IMR-90 (cell line): ENCODE results near the gene SCAANT1. TPM values are rescaled to one million over a fixed set of nuclear protein-coding genes. Genes with fewer than 3 reads are reported as not detected.

Experiments
- ATAC-seq: fragments of 200-7000 bp; cut with Tn5 transposase; 2 replicates; pipeline ENCODE4 v1.9.1; 2020; ENCODE audit warnings: low read depth, mild to moderate bottlenecking, moderate library complexity
- BruUV-seq: library from RNA; stranded (reverse); fragments of 400-500 nt; replicated peaks from 2 replicates; lab custom pipeline; 2021; lab: Mats Ljungman, UMichigan
- CTCF ChIA-PET: fragments of 300-600 bp; formaldehyde crosslinking; extraction: SDS; loops from one replicate; lab custom pipeline; 2021; ENCODE audit warnings: antibody characterized with exemption; lab: Yijun Ruan, JAX
- POLR2A ChIA-PET: fragments of 300-600 bp; sonication (Branson Sonifier 250); formaldehyde crosslinking; loops from one replicate; lab custom pipeline; 2022; ENCODE audit warnings: antibody characterized with exemption; ENCODE audit not compliant: unreplicated experiment; lab: Charles Lee
- DNase-seq: peaks from one replicate; pipeline ENCODE4 v3.0.0; 2013
- H2AFZ ChIP-seq: replicated peaks from 2 replicates; pipeline ENCODE3; 2013; ENCODE audit warnings: low read length, mild to moderate bottlenecking; ENCODE audit not compliant: poor library complexity
- H2AK5ac ChIP-seq: 2 replicates; pipeline ENCODE4 v1.6.1; 2013; ENCODE audit warnings: low read depth, low read length, inconsistent platforms
- H2AK9ac ChIP-seq: replicated peaks from 2 replicates; pipeline ENCODE3; 2013; ENCODE audit warnings: mild to moderate bottlenecking, low read depth, low read length, moderate library complexity; ENCODE audit not compliant: poor library complexity
- H2BK120ac ChIP-seq: 2 replicates; pipeline ENCODE4 v1.6.1; 2013; ENCODE audit warnings: low read depth, low read length, inconsistent platforms
- H2BK15ac ChIP-seq: 3 replicates; pipeline ENCODE4 v1.6.1; 2013; ENCODE audit warnings: low read depth, low read length, inconsistent platforms
- H2BK20ac ChIP-seq: 2 replicates; pipeline ENCODE4 v1.6.1; 2013; ENCODE audit warnings: low read depth, mild to moderate bottlenecking, inconsistent platforms, low read length, moderate library complexity
- H2BK5ac ChIP-seq: 2 replicates; pipeline ENCODE4 v1.6.1; 2013; ENCODE audit warnings: mild to moderate bottlenecking, low read depth, low read length, inconsistent platforms; ENCODE audit not compliant: poor library complexity, severe bottlenecking
- H3K14ac ChIP-seq: replicated peaks from 2 replicates; pipeline ENCODE4 v1.6.1; 2013; ENCODE audit warnings: low read depth, low read length, inconsistent platforms
- H3K18ac ChIP-seq: 2 replicates; pipeline ENCODE4 v1.6.1; 2013; ENCODE audit warnings: low read depth, low read length, control low read depth
- H3K23ac ChIP-seq: 2 replicates; pipeline ENCODE4 v1.6.1; 2013; ENCODE audit warnings: low read depth, low read length, inconsistent platforms
- H3K27ac ChIP-seq: 2 replicates; pipeline ENCODE4 v1.5.1; 2013; ENCODE audit warnings: mild to moderate bottlenecking, control low read depth, low read length; ENCODE audit not compliant: insufficient read depth
- H3K27me3 ChIP-seq: 2 replicates; pipeline ENCODE4 v1.6.1; 2013; ENCODE audit warnings: low read length; ENCODE audit not compliant: control insufficient read depth, insufficient read depth
- H3K36me3 ChIP-seq: 2 replicates; pipeline ENCODE4 v1.6.1; 2013; ENCODE audit warnings: low read length, mixed read lengths; ENCODE audit not compliant: control insufficient read depth, insufficient read depth
- H3K4ac ChIP-seq: 2 replicates; pipeline ENCODE4 v1.6.1; 2013; ENCODE audit warnings: low read depth, low read length, inconsistent platforms
- H3K4me1 ChIP-seq: 2 replicates; pipeline ENCODE4 v1.6.1; 2013; ENCODE audit warnings: low read length, mixed read lengths; ENCODE audit not compliant: control insufficient read depth, insufficient read depth
- H3K4me2 ChIP-seq: 2 replicates; pipeline ENCODE4 v1.6.1; 2013; ENCODE audit warnings: low read depth, mild to moderate bottlenecking, control low read depth, low read length, moderate library complexity
- H3K4me3 ChIP-seq: 2 replicates; pipeline ENCODE4 v1.5.1; 2013; ENCODE audit warnings: low read depth, mild to moderate bottlenecking, control low read depth, low read length, moderate library complexity; ENCODE audit not compliant: insufficient read depth
- H3K56ac ChIP-seq: 2 replicates; pipeline ENCODE4 v1.6.1; 2013; ENCODE audit warnings: low read length, inconsistent platforms; ENCODE audit not compliant: insufficient read depth; ENCODE audit errors: extremely low read depth
- H3K79me1 ChIP-seq, 2 experiments: 2 replicates each; pipeline ENCODE4 v1.6.1; 2013; ENCODE audit warnings: low read length in 2 of 2, inconsistent platforms in 1 of 2, low read depth in 1 of 2
- H3K9ac ChIP-seq: 2 replicates; pipeline ENCODE4 v1.6.1; 2013; ENCODE audit warnings: low read depth, low read length, control low read depth
- H3K9me1 ChIP-seq: 2 replicates; pipeline ENCODE4 v1.6.1; 2013; ENCODE audit warnings: low read length, inconsistent platforms; ENCODE audit not compliant: insufficient read depth
- H3K9me3 ChIP-seq: 2 replicates; pipeline ENCODE4 v1.6.1; 2013; ENCODE audit warnings: low read length; ENCODE audit not compliant: control insufficient read depth, insufficient read depth
- H4K20me1 ChIP-seq: 2 replicates; pipeline ENCODE4 v1.6.1; 2013; ENCODE audit warnings: low read length, inconsistent platforms; ENCODE audit not compliant: insufficient read depth
- H4K5ac ChIP-seq: 2 replicates; pipeline ENCODE4 v1.6.1; 2013; ENCODE audit warnings: mild to moderate bottlenecking, low read depth, low read length, control low read depth
- H4K8ac ChIP-seq, 2 experiments: 2 replicates each; pipeline ENCODE4 v1.6.1; 2013; ENCODE audit warnings: low read depth in 2 of 2, low read length in 2 of 2, control low read depth in 1 of 2, inconsistent platforms in 1 of 2
- H4K91ac ChIP-seq: 2 replicates; pipeline ENCODE4 v1.6.1; 2013; ENCODE audit warnings: low read depth, low read length, inconsistent platforms; ENCODE audit not compliant: insufficient read depth
- FOS ChIP-seq: fragments of 150-350 bp; IDR thresholded peaks from 2 replicates; pipeline ENCODE4 v1.6.1; 2016; ENCODE audit warnings: low read depth, low read length
- MAZ ChIP-seq: IDR thresholded peaks from 2 replicates; pipeline ENCODE4 v1.6.1; 2012; ENCODE audit warnings: low read depth, mild to moderate bottlenecking, low read length, improper control_type of control experiment, moderate library complexity, borderline replicate concordance
- RFX5 ChIP-seq: IDR thresholded peaks from 2 replicates; pipeline ENCODE4 v1.8.0; 2012; ENCODE audit warnings: low read depth, mild to moderate bottlenecking, low read length, moderate library complexity
- USF2 ChIP-seq: fragments of 150-350 bp; IDR thresholded peaks from 2 replicates; pipeline ENCODE4 v1.6.1; 2017; ENCODE audit warnings: mild to moderate bottlenecking, antibody characterized with exemption, low read length, low read depth
- WGBS, 2 experiments: methylation state at CpG; one replicate each; pipeline versions ENCODE4 v1.1.5 to v1.1.7; 2013; ENCODE audit warnings: missing lambda C conversion rate in 2 of 2; ENCODE audit not compliant: insufficient read length in 1 of 2; ENCODE audit errors: extremely low coverage in 2 of 2; 5-methylcytosine and 5-hydroxymethylcytosine counted together
- dilution Hi-C: fragments of 300-500 bp; cut with HindIII; formaldehyde crosslinking; loops from one replicate; pipeline ENCODE4 v1.14.3; 2018; ENCODE audit warnings: low sequenced_read_pairs; ENCODE audit not compliant: unreplicated experiment
- in situ Hi-C: fragments of 300-500 bp; cut with MboI; formaldehyde crosslinking; loops from 3 replicates; pipeline ENCODE4 v1.14.3; 2019; ENCODE audit warnings: low sequenced_read_pairs, inconsistent platforms, mixed read lengths
- intact Hi-C: fragments of 100-400 bp; cut with micrococcal nuclease; formaldehyde crosslinking; loops from 2 replicates; pipeline ENCODE4 v1.10.0; 2022
- polyA plus RNA-seq, 3 experiments: library from polyadenylated mRNA; depleted of rRNA; stranded (reverse); fragments of >200 nt; gene quantifications; 2 replicates each; pipeline ENCODE4 v1.2.3, GENCODE V29; 2012; ENCODE audit warnings: low replicate concordance in 1 of 3
- total RNA-seq: library from RNA; depleted of rRNA; stranded (reverse); fragments of >200 nt; gene quantifications from 2 replicates; pipeline ENCODE4 v1.2.3, GENCODE V29; 2012

The SCAANT1 gene
- total and polyA plus RNA-seq, 2 of the 4 experiments (the other 2 are of a cell fraction): not detected

- Histone ChIP-seq H2BK15ac (no peak overlapping the region), H2AK5ac (no peak overlapping the region), H3K27ac (no peak overlapping the region), H3K36me3 (no peaks in the 10 kb centered on the region), H3K79me1 (peaks cover 49 to 67% of the 10 kb centered on the region in 2 experiments), H2AK9ac (no peak overlapping the region), H3K9me3 (no peaks in the 10 kb centered on the region), H3K4me2 (no peak overlapping the region), H3K56ac (no peak overlapping the region), H2BK5ac (no peak overlapping the region), H3K9ac (no peak overlapping the region), H3K18ac (no peak overlapping the region), H2BK20ac (no peak overlapping the region), H3K9me1 (peaks cover 6% of the 10 kb centered on the region; the same call in 1 of the 2 replicates), H2AFZ (no peak overlapping the region), H4K91ac (no peak overlapping the region), H4K8ac (no peak overlapping the region), H3K27me3 (no peaks in the 10 kb centered on the region), H3K4me1 (peaks cover 7% of the 10 kb centered on the region), H2BK120ac (no peak overlapping the region), H3K23ac (no peak overlapping the region), H3K4ac (no peak overlapping the region), H3K14ac (no peak overlapping the region), H4K20me1 (peaks cover 54% of the 10 kb centered on the region; the same call in 1 of the 2 replicates), H4K5ac (no peak overlapping the region), H3K4me3 (no peak overlapping the region)
- POLR2A ChIA-PET: no interaction called here
- intact Hi-C loops: loop anchor here (5.0 kb wide), 1 partner anchor 34 kb away; the partner anchor contains the start of gene SCAANT1
- in situ Hi-C loops: no loop called here
- no TSS peak for BruUV-seq
- DNase-seq (no peak), ATAC-seq (no peak)
- CTCF ChIA-PET: no interaction called here
- dilution Hi-C loops: no loop called here
- 100% methylated on average over 1 of the region's 2 CpGs; no CpG with 5 or more reads in 1 of the 2 experiments for WGBS, 2 experiments
- TF ChIP-seq RFX5 (no peak), USF2 (no peak), MAZ (no peak), FOS (no peak)
Observed at GRCh38 chr3:63878394-63879060, 33.7 kb downstream of the SCAANT1 start.
